ENCODE data around the gene GOSR1. TPM values are rescaled to one million over a fixed set of nuclear protein-coding genes. Genes with fewer than 3 reads are reported as not detected.

The GOSR1 gene
- polyA plus RNA-seq, 2 of the 4 experiments (the other 2 are of a cell fraction) = 48.8 to 49.6 TPM

DNA sequence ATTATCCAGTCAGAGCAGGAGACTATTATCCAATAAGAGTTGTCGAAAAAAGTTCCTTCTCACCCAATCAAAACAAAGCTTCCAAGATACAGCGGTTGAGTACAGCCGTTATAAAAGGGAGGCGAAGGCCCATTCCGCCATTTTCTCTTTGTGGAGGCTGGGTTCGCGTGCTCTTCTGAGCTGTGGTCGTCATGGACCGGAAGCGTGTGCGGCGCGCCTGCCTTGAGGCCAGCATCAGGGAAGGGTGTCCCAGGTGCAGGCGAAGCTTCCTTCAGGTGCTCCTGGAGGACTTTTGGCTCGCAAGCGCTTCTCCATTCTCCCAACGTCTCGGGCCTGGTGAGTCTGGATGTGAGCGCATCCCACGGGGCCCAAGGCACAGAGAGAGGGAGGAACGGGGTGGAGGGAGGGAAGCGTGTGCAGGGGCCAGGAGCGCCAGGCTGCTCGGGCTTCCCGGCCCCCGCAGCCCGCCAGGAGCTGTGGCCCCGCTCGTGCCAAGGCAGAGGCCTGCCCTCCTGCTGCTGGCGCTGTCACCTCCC lies 99.2 kb downstream of the GOSR1 start:
- Histone ChIP-seq H3K4me2 (no peak overlapping the region), H3K9me3 (no peaks in the 10 kb centered on the region), H3K27ac (no peak overlapping the region), H3K4me3 (no peak overlapping the region), H3K4me1 (no peaks in the 10 kb centered on the region)
- ChIA-PET CTCF (no interaction called here), POLR2A (no interaction called here)
- WGBS (ENCODE audit: missing lambda C conversion rate) = 82% methylated on average over 29 of the region's 30 CpGs
- DNase-seq (ENCODE audit: low read depth in 1 of 2, low spot score in 1 of 2) (no peak), FAIRE-seq (no peak), ATAC-seq (no peak)
- TF ChIP-seq JUN (IDR thresholded peaks at IDR 0.05) (no peak), GATA3 (IDR thresholded peaks at IDR 0.05; ENCODE audit: borderline replicate concordance) (no peak), FOXS1 (CRISPR knock-in tag; IDR thresholded peaks at IDR 0.05) (no peak), JUNB (IDR thresholded peaks at IDR 0.05) (no peak)

Other genes starting within 250 kb of the GOSR1 start
- 0.07 and 0.12 TPM in 2 replicates for gene SLC6A4, start 241.7 kb upstream of the GOSR1 start, polyA plus RNA-seq (2011; rRNA removed)
- gene SLC6A4, start 241.7 kb upstream of the GOSR1 start, polyA plus RNA-seq (2017; fragmentation: RNase III; extraction: RNeasy Plus Mini Kit Qiagen cat#74134 plus additional on column Dnase treatment) = 0.04 TPM in 1 of 3 replicates, not detected in the others
- 36.4 and 38.5 TPM in 2 replicates for gene BLMH, start 185.5 kb upstream of the GOSR1 start, polyA plus RNA-seq (2011; rRNA removed)
- gene BLMH, start 185.5 kb upstream of the GOSR1 start, polyA plus RNA-seq (2017; fragmentation: RNase III; extraction: RNeasy Plus Mini Kit Qiagen cat#74134 plus additional on column Dnase treatment) = 61.5 to 66.4 TPM (median 62.7 TPM) in 3 replicates
- not detected in 2 replicates for gene TMIGD1, start 143.4 kb upstream of the GOSR1 start, polyA plus RNA-seq (2011; rRNA removed)
- not detected in 3 replicates for gene TMIGD1, start 143.4 kb upstream of the GOSR1 start, polyA plus RNA-seq (2017; fragmentation: RNase III; extraction: RNeasy Plus Mini Kit Qiagen cat#74134 plus additional on column Dnase treatment)
- 83.3 and 97.2 TPM in 2 replicates for gene CPD, start 98.5 kb upstream of the GOSR1 start, polyA plus RNA-seq (2011; rRNA removed)
- gene CPD, start 98.5 kb upstream of the GOSR1 start, polyA plus RNA-seq (2017; fragmentation: RNase III; extraction: RNeasy Plus Mini Kit Qiagen cat#74134 plus additional on column Dnase treatment) = 22.4 to 27.7 TPM (median 26.9 TPM) in 3 replicates